B cell (primary cell): ENCODE data around the gene SFXN2. TPM values are rescaled to one million over a fixed set of nuclear protein-coding genes. Genes with fewer than 3 reads are reported as not detected.
"Not testable (repeated sequence)": the region's sequence is repeated elsewhere in the genome, so short reads cannot be mapped to it uniquely, and the experiment has no call there.

Experiments used
- ATAC-seq: fragments of 200-7000 bp; cut with Tn5 transposase; one replicate; pipeline ENCODE4 v1.10.0; 2021; ENCODE audit warnings: low read depth, mild to moderate bottlenecking, moderate number of reproducible peaks, moderate library complexity
- CTCF ChIA-PET: fragments of 350-600 bp; sonication (Branson Sonifier 250); formaldehyde crosslinking; loops from one replicate; lab custom pipeline; 2021; ENCODE audit warnings: antibody characterized with exemption, inconsistent platforms; lab: Charles Lee
- POLR2A ChIA-PET: fragments of 350-600 bp; sonication (Branson Sonifier 250); formaldehyde crosslinking; loops from one replicate; lab custom pipeline; 2021; ENCODE audit warnings: antibody characterized with exemption; lab: Charles Lee
- DNase-seq: peaks from one replicate; pipeline ENCODE4 v3.0.0; 2013
- H2AFZ ChIP-seq: 2 replicates; pipeline ENCODE4 v1.6.1; 2012; ENCODE audit warnings: mild to moderate bottlenecking, low read depth, low read length; ENCODE audit not compliant: insufficient read depth, poor library complexity, severe bottlenecking
- H3K27ac ChIP-seq, 2 donors: 1 replicate in 1 of 2; 2 replicates in 1 of 2; pipeline ENCODE4 v1.5.1; 2012 to 2013; ENCODE audit warnings: low read length in 2 of 2, mild to moderate bottlenecking in 2 of 2, moderate library complexity in 1 of 2
- H3K27me3 ChIP-seq, 4 experiments: fragments of 200-600 bp in 1 of 4; sonication (generic) in 1 of 4; replicated peaks in 1 of 4; 1 replicate in 2 of 4; 2 replicates in 2 of 4; pipeline versions ENCODE4 v1.6.1 to v1.7.0; 2013 to 2016; ENCODE audit warnings: low read length in 3 of 4, mild to moderate bottlenecking in 2 of 4, mixed read lengths in 1 of 4, moderate library complexity in 1 of 4; ENCODE audit not compliant: insufficient read depth in 4 of 4, control insufficient read depth in 3 of 4; ENCODE audit errors: control extremely low read depth in 1 of 4
- H3K36me3 ChIP-seq, 2 experiments: replicated peaks in 1 of 2; 1 replicate in 1 of 2; 2 replicates in 1 of 2; pipeline versions ENCODE4 v1.6.1 to v1.7.1; 2013; ENCODE audit warnings: low read length in 1 of 2; ENCODE audit not compliant: insufficient read depth in 2 of 2, control insufficient read depth in 1 of 2; ENCODE audit errors: control extremely low read depth in 1 of 2, extremely low read depth in 1 of 2
- H3K4me1 ChIP-seq, 2 donors: fragments of 200-600 bp in 1 of 2; sonication (generic) in 1 of 2; 1 replicate in 1 of 2; 2 replicates in 1 of 2; pipeline versions ENCODE4 v1.5.1 to v1.6.1; 2013 to 2017; ENCODE audit warnings: low read length in 2 of 2; ENCODE audit not compliant: control insufficient read depth in 2 of 2, insufficient read depth in 2 of 2
- H3K4me2 ChIP-seq: replicated peaks from 2 replicates; pipeline ENCODE3; 2012; ENCODE audit warnings: mild to moderate bottlenecking, low read depth, low read length; ENCODE audit not compliant: poor library complexity, severe bottlenecking
- H3K4me3 ChIP-seq, 5 experiments: fragments of 200-600 bp in 1 of 5; sonication (generic) in 1 of 5; 1 replicate in 3 of 5; 2 replicates in 2 of 5; pipeline versions ENCODE4 v1.5.1 to v1.7.0; 2011 to 2016; ENCODE audit warnings: low read length in 4 of 5, mild to moderate bottlenecking in 4 of 5, low read depth in 2 of 5, control low read depth in 1 of 5, moderate library complexity in 1 of 5; ENCODE audit not compliant: insufficient read depth in 1 of 5; ENCODE audit errors: control extremely low read depth in 1 of 5, extremely low read depth in 1 of 5
- H3K79me2 ChIP-seq: fragments of 200-600 bp; sonication (generic); one replicate; pipeline ENCODE4 v1.6.0; 2016; ENCODE audit warnings: low read length; ENCODE audit not compliant: control insufficient read depth, insufficient read depth
- H3K9ac ChIP-seq: fragments of 200-600 bp; sonication (generic); 2 replicates; pipeline ENCODE4 v1.6.1; 2017; ENCODE audit warnings: mild to moderate bottlenecking, low read length, moderate library complexity
- H3K9me3 ChIP-seq, 3 donors: one replicate each; pipeline versions ENCODE4 v1.6.1 to v1.7.1; 2013; ENCODE audit warnings: low read length in 2 of 3; ENCODE audit not compliant: control insufficient read depth in 2 of 3, insufficient read depth in 1 of 3; ENCODE audit errors: control extremely low read depth in 1 of 3
- H4K20me1 ChIP-seq: 2 replicates; pipeline ENCODE4 v1.6.0; 2012; ENCODE audit warnings: mild to moderate bottlenecking, low read length; ENCODE audit not compliant: insufficient read depth, control insufficient read depth, poor library complexity, severe bottlenecking
- H3K27ac Mint-ChIP-seq: one replicate; pipeline ENCODE4 v1.8.0; 2021; ENCODE audit warnings: mixed read lengths
- H3K27me3 Mint-ChIP-seq: one replicate; pipeline ENCODE4 v1.8.0; 2021; ENCODE audit warnings: mixed read lengths
- H3K4me1 Mint-ChIP-seq: one replicate; pipeline ENCODE4 v1.8.0; 2021; ENCODE audit warnings: mixed read lengths
- H3K4me3 Mint-ChIP-seq: one replicate; pipeline ENCODE4 v1.8.0; 2021; ENCODE audit warnings: mixed read lengths
- H3K9me3 Mint-ChIP-seq: one replicate; pipeline ENCODE4 v1.8.0; 2022; ENCODE audit warnings: mixed read lengths; ENCODE audit not compliant: insufficient read depth
- EZH2 ChIP-seq: IDR thresholded peaks from 2 replicates; pipeline ENCODE4 v1.6.1; 2012; ENCODE audit warnings: borderline replicate concordance, low read depth, mild to moderate bottlenecking, moderate library complexity, low read length; ENCODE audit not compliant: insufficient read depth, poor library complexity, severe bottlenecking
- WGBS: methylation state at CpG from one replicate; pipeline ENCODE4 v1.1.5; 2013; ENCODE audit warnings: missing lambda C conversion rate; ENCODE audit not compliant: insufficient coverage; 5-methylcytosine and 5-hydroxymethylcytosine counted together
- intact Hi-C: fragments of 100-400 bp; cut with micrococcal nuclease; formaldehyde crosslinking; loops from one replicate; pipeline ENCODE4 v1.10.0; 2022
- polyA plus RNA-seq: library from polyadenylated mRNA; depleted of rRNA; stranded (reverse); fragments of >200 nt; gene quantifications from 2 replicates; pipeline ENCODE4 v1.2.3, GENCODE V29; 2012
- total RNA-seq, 2 donors: library from RNA; stranded (reverse); fragments of 120-200 nt in 1 of 2; gene quantifications; 1 replicate in 1 of 2; 2 replicates in 1 of 2; pipeline versions ENCODE4 v1.2.3 to v1.2.4, GENCODE V29; 2013 to 2022
- TF ChIP-seq, protein P1 (sequence below): fragments of 200-600 bp; IDR thresholded peaks from one replicate; pipeline ENCODE4 v1.8.0; 2022; ENCODE audit warnings: antibody characterized with exemption, mild to moderate bottlenecking

The SFXN2 gene
- total and polyA plus RNA-seq, 2 donors (not counting 1 experiment from before 2014, with no cell fraction given) = 8.1 to 23.5 TPM

DNA sequence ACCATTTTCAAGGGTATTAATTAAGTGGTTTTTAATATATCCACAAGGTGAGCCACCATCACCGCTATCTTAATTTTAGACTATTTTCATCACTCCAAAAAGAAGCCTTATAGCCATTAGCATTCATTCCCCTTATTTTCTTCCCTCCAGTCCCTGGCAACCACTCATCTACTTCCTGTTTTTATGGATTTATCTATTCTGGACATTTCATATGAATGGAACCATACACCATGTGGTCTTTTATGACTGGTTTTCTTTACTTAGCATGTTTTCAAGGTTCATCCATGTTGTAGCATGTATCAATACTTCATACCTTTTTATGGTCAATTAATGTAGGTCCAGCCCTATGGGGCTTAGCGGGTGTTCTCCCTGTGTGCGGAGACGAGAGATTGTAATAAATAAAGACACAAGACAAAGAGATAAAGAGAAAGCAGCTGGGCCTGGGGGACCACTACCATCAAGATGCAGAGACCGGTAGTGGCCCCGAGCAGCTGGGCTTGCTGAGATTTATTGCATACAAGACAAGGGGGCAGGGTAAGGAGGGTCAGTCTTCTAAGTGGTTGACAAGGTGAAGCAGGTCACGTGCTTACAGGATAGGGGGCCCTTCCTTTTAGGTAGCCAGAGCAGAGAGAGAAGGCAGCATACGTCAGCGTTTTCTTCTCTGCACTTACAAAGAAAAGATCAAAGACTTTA lies 44.0 kb downstream of the SFXN2 start:
- intact Hi-C loops = no loop called here
- peaks cover 0 to under 1% of the 10 kb centered on the region in 2 donors for H3K4me1 ChIP-seq
- ChIA-PET POLR2A (interaction anchor here (0.6 kb wide), 1 partner anchor 128 kb away, joined by 4 read pairs; no protein-coding TSS in a partner anchor), CTCF (no interaction called here)
- peaks cover 0 to 2% (median 0%) of the 10 kb centered on the region in 3 donors for H3K9me3 ChIP-seq
- DNase-seq = no peak
- H3K9ac ChIP-seq = no peak overlapping the region
- H3K36me3 ChIP-seq = peaks cover under 1 to 7% of the 10 kb centered on the region in 2 experiments
- ATAC-seq = no peak
- 100% methylated on average over 2 of the region's 9 CpGs for WGBS
- no peaks in the 10 kb centered on the region for H3K27me3 Mint-ChIP-seq
- H3K79me2 ChIP-seq = peaks cover 93% of the 10 kb centered on the region
- H3K4me3 ChIP-seq = no peak overlapping the region
- peak overlapping the region; percentile 27 for H3K27ac Mint-ChIP-seq
- TF ChIP-seq, protein P1, sequence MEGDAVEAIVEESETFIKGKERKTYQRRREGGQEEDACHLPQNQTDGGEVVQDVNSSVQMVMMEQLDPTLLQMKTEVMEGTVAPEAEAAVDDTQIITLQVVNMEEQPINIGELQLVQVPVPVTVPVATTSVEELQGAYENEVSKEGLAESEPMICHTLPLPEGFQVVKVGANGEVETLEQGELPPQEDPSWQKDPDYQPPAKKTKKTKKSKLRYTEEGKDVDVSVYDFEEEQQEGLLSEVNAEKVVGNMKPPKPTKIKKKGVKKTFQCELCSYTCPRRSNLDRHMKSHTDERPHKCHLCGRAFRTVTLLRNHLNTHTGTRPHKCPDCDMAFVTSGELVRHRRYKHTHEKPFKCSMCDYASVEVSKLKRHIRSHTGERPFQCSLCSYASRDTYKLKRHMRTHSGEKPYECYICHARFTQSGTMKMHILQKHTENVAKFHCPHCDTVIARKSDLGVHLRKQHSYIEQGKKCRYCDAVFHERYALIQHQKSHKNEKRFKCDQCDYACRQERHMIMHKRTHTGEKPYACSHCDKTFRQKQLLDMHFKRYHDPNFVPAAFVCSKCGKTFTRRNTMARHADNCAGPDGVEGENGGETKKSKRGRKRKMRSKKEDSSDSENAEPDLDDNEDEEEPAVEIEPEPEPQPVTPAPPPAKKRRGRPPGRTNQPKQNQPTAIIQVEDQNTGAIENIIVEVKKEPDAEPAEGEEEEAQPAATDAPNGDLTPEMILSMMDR = no peak
- no peak for TF ChIP-seq EZH2
- H3K9me3 Mint-ChIP-seq = no peaks in the 10 kb centered on the region
- H2AFZ ChIP-seq = no peak overlapping the region
- H3K4me3 Mint-ChIP-seq = no peak overlapping the region
- peaks cover 76% of the 10 kb centered on the region for H4K20me1 ChIP-seq
- no peaks in the 10 kb centered on the region for H3K27me3 ChIP-seq
- H3K27ac ChIP-seq = no peak overlapping the region
- H3K4me2 ChIP-seq = no peak overlapping the region
- peaks cover 26% of the 10 kb centered on the region for H3K4me1 Mint-ChIP-seq

DNA sequence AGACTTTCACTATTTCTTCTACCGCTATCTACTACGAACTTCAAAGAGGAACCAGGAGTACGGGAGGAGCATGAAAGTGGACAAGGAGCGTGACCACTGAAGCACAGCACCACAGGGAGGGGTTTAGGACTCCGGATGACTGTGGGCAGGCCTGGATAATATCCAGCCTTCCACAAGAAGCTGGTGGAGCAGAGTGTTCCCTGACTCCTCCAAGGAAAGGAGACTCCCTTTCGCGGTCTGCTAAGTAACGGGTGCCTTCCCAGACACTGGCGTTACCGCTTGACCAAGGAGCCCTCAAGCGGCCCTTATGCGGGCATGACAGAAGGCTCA lies 44.5 kb downstream of the SFXN2 start:
- peaks cover 93% of the 10 kb centered on the region for H3K79me2 ChIP-seq
- peaks cover 22% of the 10 kb centered on the region for H3K4me1 Mint-ChIP-seq

More for the DNA sequence above, 44.5 kb downstream of the SFXN2 start:
- H3K27me3 ChIP-seq, H3K36me3 ChIP-seq, H3K4me3 ChIP-seq, H3K4me1 ChIP-seq, CTCF ChIA-PET, H3K27ac Mint-ChIP-seq, H3K27me3 Mint-ChIP-seq, ATAC-seq, POLR2A ChIA-PET, H2AFZ ChIP-seq, DNase-seq, H3K27ac ChIP-seq, H3K9me3 ChIP-seq, H3K4me2 ChIP-seq, intact Hi-C loops, H3K4me3 Mint-ChIP-seq, H3K9ac ChIP-seq, H3K9me3 Mint-ChIP-seq: not testable (repeated sequence)
- WGBS = no CpG with 5 or more reads among the region's 12 CpGs
- H4K20me1 ChIP-seq = peaks cover 79% of the 10 kb centered on the region
